Loucy (cell line): ENCODE data around the gene HSD11B1L.

Experiments used
- CTCF ChIP-seq: fragments of 200-600 bp; sonication (generic); conservative IDR thresholded peaks from 2 replicates; pipeline ENCODE4 v1.5.1; 2014; ENCODE audit warnings: mild to moderate bottlenecking, antibody characterized with exemption, low read length
- EZH2phosphoT487 ChIP-seq: fragments of 200-600 bp; IDR thresholded peaks from 2 replicates; pipeline ENCODE4 v1.6.1; 2018; ENCODE audit warnings: antibody characterized with exemption, mild to moderate bottlenecking, moderate library complexity, borderline replicate concordance

GRCh38 chr19:5652261-5652660 lies 28.6 kb upstream of the HSD11B1L start:
- no peak for TF ChIP-seq CTCF
- TF ChIP-seq EZH2phosphoT487, result no peak
